ENCODE measurements around the gene CFAP43.
"Not testable (repeated sequence)": the region's sequence is repeated elsewhere in the genome, so short reads cannot be mapped to it uniquely, and the experiment has no call there.

Gene CFAP43

DNA sequence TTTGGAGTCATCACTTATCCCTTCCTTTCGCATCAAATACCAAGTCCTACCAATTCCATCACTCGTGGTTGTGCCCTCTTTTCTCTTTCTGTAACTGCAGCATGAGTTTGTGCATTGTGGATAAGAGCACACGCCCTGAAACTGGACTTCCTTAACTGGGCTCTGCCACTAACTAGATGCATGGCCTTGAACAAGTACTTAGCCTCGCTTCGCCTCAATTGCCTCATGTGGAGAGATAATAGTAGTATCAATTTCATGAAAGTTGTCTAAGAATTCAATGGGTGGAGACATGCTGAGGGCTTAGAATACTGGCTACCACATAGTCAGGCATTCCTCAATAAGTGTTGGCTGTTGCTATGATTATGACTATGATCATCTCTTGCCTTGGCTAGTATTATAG is 41.5 kb downstream of the CFAP43 start:
- TF ChIP-seq, protein P1, sequence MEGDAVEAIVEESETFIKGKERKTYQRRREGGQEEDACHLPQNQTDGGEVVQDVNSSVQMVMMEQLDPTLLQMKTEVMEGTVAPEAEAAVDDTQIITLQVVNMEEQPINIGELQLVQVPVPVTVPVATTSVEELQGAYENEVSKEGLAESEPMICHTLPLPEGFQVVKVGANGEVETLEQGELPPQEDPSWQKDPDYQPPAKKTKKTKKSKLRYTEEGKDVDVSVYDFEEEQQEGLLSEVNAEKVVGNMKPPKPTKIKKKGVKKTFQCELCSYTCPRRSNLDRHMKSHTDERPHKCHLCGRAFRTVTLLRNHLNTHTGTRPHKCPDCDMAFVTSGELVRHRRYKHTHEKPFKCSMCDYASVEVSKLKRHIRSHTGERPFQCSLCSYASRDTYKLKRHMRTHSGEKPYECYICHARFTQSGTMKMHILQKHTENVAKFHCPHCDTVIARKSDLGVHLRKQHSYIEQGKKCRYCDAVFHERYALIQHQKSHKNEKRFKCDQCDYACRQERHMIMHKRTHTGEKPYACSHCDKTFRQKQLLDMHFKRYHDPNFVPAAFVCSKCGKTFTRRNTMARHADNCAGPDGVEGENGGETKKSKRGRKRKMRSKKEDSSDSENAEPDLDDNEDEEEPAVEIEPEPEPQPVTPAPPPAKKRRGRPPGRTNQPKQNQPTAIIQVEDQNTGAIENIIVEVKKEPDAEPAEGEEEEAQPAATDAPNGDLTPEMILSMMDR (conservative IDR thresholded peaks at IDR 0.05; ENCODE audit: low read depth, low read length), result no peak
- Histone ChIP-seq H3K4me3 (IDR thresholded peaks at IDR 0.05; ENCODE audit: insufficient read depth, low read depth, low read length) (no peak overlapping the region), H3K9ac (no peak overlapping the region)

GRCh38 chr10:104183682-104184081 is 48.5 kb downstream of the CFAP43 start:
- H2AFZ ChIP-seq (ENCODE audit: low read depth), result no peak overlapping the region
- no peak overlapping the region for H3K4me2 ChIP-seq
- TF ChIP-seq, protein P1 (conservative IDR thresholded peaks at IDR 0.05; ENCODE audit: low read depth, low read length), result no peak
- no peaks in the 10 kb centered on the region for H4K20me1 ChIP-seq (ENCODE audit: insufficient read depth)
- no peak overlapping the region for H3K4me3 ChIP-seq (IDR thresholded peaks at IDR 0.05; ENCODE audit: insufficient read depth, low read depth, low read length)
- no peak overlapping the region for H3K9ac ChIP-seq
- H3K4me1 ChIP-seq (ENCODE audit: low read depth, poor library complexity, severe bottlenecking), result no peaks in the 10 kb centered on the region
- H3K79me2 ChIP-seq (ENCODE audit: insufficient read depth, low read depth), result no peaks in the 10 kb centered on the region
- H3K36me3 ChIP-seq (ENCODE audit: insufficient read depth), result no peaks in the 10 kb centered on the region
- H3K27ac ChIP-seq, result no peak overlapping the region
- H3K27me3 ChIP-seq (ENCODE audit: insufficient read depth, low read depth), result no peaks in the 10 kb centered on the region

More for the DNA sequence above, 41.5 kb downstream of the CFAP43 start:
- Histone ChIP-seq H4K20me1 (ENCODE audit: insufficient read depth) (no peaks in the 10 kb centered on the region), H2AFZ (ENCODE audit: low read depth) (no peak overlapping the region), H3K36me3 (ENCODE audit: insufficient read depth) (no peaks in the 10 kb centered on the region), H3K27ac (no peak overlapping the region), H3K79me2 (ENCODE audit: insufficient read depth, low read depth) (no peaks in the 10 kb centered on the region), H3K4me1 (ENCODE audit: low read depth, poor library complexity, severe bottlenecking) (no peaks in the 10 kb centered on the region), H3K27me3 (ENCODE audit: insufficient read depth, low read depth) (no peaks in the 10 kb centered on the region), H3K4me2 (no peak overlapping the region)

DNA sequence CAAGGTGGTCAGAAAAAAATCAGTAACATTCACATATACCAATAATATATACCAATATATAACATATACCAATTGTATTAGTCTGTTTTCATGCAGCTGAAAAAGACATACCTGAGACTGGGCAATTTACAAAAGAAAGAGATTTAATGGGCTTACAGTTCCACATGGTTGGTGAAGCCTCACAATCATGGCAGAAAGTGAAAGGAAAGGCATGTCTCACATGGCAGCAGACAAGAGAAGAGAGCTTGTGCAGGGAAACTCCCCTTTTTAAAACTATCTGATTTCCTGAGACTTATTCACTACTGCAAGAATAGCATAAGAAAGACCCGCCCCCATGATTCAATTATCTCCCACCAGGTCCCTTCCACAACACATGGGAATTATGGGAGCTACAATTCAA is 58.0 kb downstream of the CFAP43 start:
- not testable (repeated sequence) for H3K9ac ChIP-seq; H3K27me3 ChIP-seq (ENCODE audit: insufficient read depth, low read depth); H3K4me2 ChIP-seq; H3K4me3 ChIP-seq (IDR thresholded peaks at IDR 0.05; ENCODE audit: insufficient read depth, low read depth, low read length); H3K79me2 ChIP-seq (ENCODE audit: insufficient read depth, low read depth); H4K20me1 ChIP-seq (ENCODE audit: insufficient read depth); H3K36me3 ChIP-seq (ENCODE audit: insufficient read depth); H2AFZ ChIP-seq (ENCODE audit: low read depth); H3K27ac ChIP-seq; H3K4me1 ChIP-seq (ENCODE audit: low read depth, poor library complexity, severe bottlenecking)

GRCh38 chr10:104170610-104171254 is 61.4 kb downstream of the CFAP43 start:
- H3K36me3 ChIP-seq (ENCODE audit: insufficient read depth), result no peaks in the 10 kb centered on the region
- TF ChIP-seq, protein P1 (conservative IDR thresholded peaks at IDR 0.05; ENCODE audit: low read depth, low read length), result no peak
- no peaks in the 10 kb centered on the region for H3K27me3 ChIP-seq (ENCODE audit: insufficient read depth, low read depth)
- no peak overlapping the region for H3K4me2 ChIP-seq
- H3K4me1 ChIP-seq (ENCODE audit: low read depth, poor library complexity, severe bottlenecking), result no peaks in the 10 kb centered on the region
- H3K9ac ChIP-seq, result no peak overlapping the region
- no peak overlapping the region for H3K27ac ChIP-seq
- no peak overlapping the region for H3K4me3 ChIP-seq (IDR thresholded peaks at IDR 0.05; ENCODE audit: insufficient read depth, low read depth, low read length)
- no peaks in the 10 kb centered on the region for H4K20me1 ChIP-seq (ENCODE audit: insufficient read depth)
- H2AFZ ChIP-seq (ENCODE audit: low read depth), result no peak overlapping the region
- H3K79me2 ChIP-seq (ENCODE audit: insufficient read depth, low read depth), result no peaks in the 10 kb centered on the region

DNA sequence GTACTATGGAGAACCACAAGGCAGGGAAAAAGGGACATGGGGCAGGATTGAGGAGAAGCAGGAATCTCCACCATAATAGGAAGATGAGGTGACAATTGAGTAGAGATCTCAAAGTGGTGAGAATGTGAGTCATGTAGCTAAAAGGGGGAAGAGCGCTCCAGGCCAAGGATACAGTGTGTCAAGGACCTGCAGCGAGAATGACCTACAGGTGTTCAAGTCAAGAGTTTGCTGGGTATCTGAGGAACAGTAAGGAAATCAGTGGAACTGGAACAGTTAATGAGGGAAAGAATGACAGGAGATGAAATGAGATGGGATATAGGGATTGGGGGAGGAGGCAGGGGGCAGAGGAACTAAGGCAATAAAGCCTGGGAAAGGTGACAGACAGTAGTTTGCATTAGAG is 76.6 kb downstream of the CFAP43 start:
- no peaks in the 10 kb centered on the region for H3K36me3 ChIP-seq (ENCODE audit: insufficient read depth)

More for the DNA sequence above, 76.6 kb downstream of the CFAP43 start:
- Histone ChIP-seq H3K79me2 (ENCODE audit: insufficient read depth, low read depth) (no peaks in the 10 kb centered on the region), H3K4me3 (IDR thresholded peaks at IDR 0.05; ENCODE audit: insufficient read depth, low read depth, low read length) (no peak overlapping the region), H4K20me1 (ENCODE audit: insufficient read depth) (no peaks in the 10 kb centered on the region), H3K27ac (no peak overlapping the region), H3K27me3 (ENCODE audit: insufficient read depth, low read depth) (no peaks in the 10 kb centered on the region), H3K9ac (no peak overlapping the region), H3K4me1 (ENCODE audit: low read depth, poor library complexity, severe bottlenecking) (no peaks in the 10 kb centered on the region), H3K4me2 (no peak overlapping the region), H2AFZ (ENCODE audit: low read depth) (no peak overlapping the region)
- TF ChIP-seq, protein P1 (conservative IDR thresholded peaks at IDR 0.05; ENCODE audit: low read depth, low read length), result no peak

Measured in KMS-11 (cell line).